ENCODE results near the gene ADCY2.

- TF ChIP-seq SMYD3 (CRISPR knock-in tag; IDR thresholded peaks at IDR 0.05) (no peak), KLF16 (CRISPR knock-in tag; IDR thresholded peaks at IDR 0.05) (no peak), CBX5 (CRISPR knock-in tag; IDR thresholded peaks at IDR 0.05; ENCODE audit: borderline replicate concordance) (no peak), ELF4 (CRISPR knock-in tag; IDR thresholded peaks at IDR 0.05; ENCODE audit: borderline replicate concordance) (no peak), SSRP1 (CRISPR knock-in tag; IDR thresholded peaks at IDR 0.05) (no peak), KMT2A (CRISPR knock-in tag; IDR thresholded peaks at IDR 0.05) (no peak), ZBTB7A (CRISPR knock-in tag; IDR thresholded peaks at IDR 0.05) (no peak), POLR2AphosphoS5 (IDR thresholded peaks at IDR 0.05; ENCODE audit: low read depth, low read length) (no peak)
- TF ChIP-seq, protein P1, sequence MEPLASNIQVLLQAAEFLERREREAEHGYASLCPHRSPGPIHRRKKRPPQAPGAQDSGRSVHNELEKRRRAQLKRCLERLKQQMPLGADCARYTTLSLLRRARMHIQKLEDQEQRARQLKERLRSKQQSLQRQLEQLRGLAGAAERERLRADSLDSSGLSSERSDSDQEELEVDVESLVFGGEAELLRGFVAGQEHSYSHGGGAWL (CRISPR knock-in tag; IDR thresholded peaks at IDR 0.05), result no peak
Measured at GRCh38 chr5:7584749-7585148, 188.8 kb downstream of the ADCY2 start.
